Measurements from ENCODE around the gene THEM5. TPM values are rescaled to one million over a fixed set of nuclear protein-coding genes. Genes with fewer than 3 reads are reported as not detected.

Gene THEM5
- total RNA-seq, 2 experiments from 2014 or later: not detected

DNA sequence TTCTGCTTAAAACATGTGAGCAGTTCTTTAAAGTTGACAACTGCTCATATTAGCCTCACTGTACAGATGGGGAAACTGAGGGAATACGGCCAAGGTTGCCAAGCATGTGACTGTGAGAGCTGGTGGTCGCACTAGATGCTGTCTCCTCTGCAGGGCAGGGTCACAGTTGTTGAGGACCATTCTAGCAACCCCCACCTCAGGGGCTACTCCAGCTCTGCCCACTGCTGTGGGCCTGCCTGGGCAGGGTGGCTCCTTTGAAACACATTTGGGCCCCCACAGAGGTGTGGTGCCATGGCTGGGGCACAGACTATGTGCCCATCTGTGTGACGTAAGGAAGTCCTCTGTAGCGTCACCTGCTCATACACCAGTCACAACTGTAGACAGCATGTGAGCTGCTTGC, 779 bp downstream of the THEM5 start:
- Mint-ChIP-seq H3K27me3 (no peaks in the 10 kb centered on the region), H3K27ac (no peak overlapping the region), H3K9me3 (ENCODE audit: low read depth) (no peaks in the 10 kb centered on the region), H3K36me3 (ENCODE audit: low read depth) (peaks cover 13% of the 10 kb centered on the region), H3K4me3 (no peak overlapping the region), H3K4me1 (peaks cover 18% of the 10 kb centered on the region)
- DNase-seq (no peak), ATAC-seq (no peak)
- ChIA-PET POLR2A (no interaction called here), CTCF (interaction anchor here (0.8 kb wide), 1 partner anchor 64 kb away, joined by 3 read pairs; no protein-coding TSS in a partner anchor)
- intact Hi-C loops (cut with DNase I, micrococcal nuclease): no loop called here

DNA sequence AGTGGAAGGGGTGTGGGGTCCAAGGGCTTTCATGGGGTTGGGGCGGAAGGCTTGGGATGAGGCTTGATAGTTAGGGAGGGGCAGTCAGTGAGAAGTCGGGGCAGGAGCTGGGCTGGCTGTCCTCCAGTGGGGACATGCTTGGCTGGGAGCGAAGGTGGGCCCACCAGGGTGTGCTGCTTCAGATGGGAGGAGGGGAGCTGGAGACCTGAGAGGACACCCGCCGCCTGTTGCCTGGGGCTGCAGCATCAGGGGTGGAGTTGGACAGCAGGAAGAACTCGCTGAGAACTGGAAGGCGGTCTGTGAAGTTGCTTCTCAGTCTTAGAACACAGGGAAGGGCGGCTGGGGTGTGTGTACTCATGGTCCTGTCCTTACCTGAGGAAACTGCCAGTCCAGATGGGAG, 1.6 kb downstream of the THEM5 start:
- ChIA-PET POLR2A (no interaction called here), CTCF (no interaction called here)
- Mint-ChIP-seq H3K4me1 (peaks cover 23% of the 10 kb centered on the region), H3K27ac (peak overlapping the region; percentile 2), H3K9me3 (ENCODE audit: low read depth) (no peaks in the 10 kb centered on the region), H3K27me3 (no peaks in the 10 kb centered on the region), H3K36me3 (ENCODE audit: low read depth) (peaks cover 13% of the 10 kb centered on the region), H3K4me3 (no peak overlapping the region)
- intact Hi-C loops (cut with DNase I, micrococcal nuclease): no loop called here
- no peak for ATAC-seq
- DNase-seq: no peak

- intact Hi-C loops (cut with DNase I, micrococcal nuclease): loop anchor here in 1 of 2 experiments (5.0 kb wide), 1 partner anchor 92 kb away; no protein-coding TSS in a partner anchor
- Mint-ChIP-seq H3K27me3 (no peaks in the 10 kb centered on the region), H3K9me3 (ENCODE audit: low read depth) (no peaks in the 10 kb centered on the region), H3K4me1 (peaks cover 34% of the 10 kb centered on the region), H3K4me3 (no peak overlapping the region), H3K36me3 (ENCODE audit: low read depth) (peaks cover 29% of the 10 kb centered on the region), H3K27ac (peak overlapping the region; percentile 85)
- DNase-seq (no peak), ATAC-seq (no peak)
- ChIA-PET CTCF (no interaction called here), POLR2A (no interaction called here)
Measured at GRCh38 chr1:151849871-151850270, 3.6 kb downstream of the THEM5 start.

DNA sequence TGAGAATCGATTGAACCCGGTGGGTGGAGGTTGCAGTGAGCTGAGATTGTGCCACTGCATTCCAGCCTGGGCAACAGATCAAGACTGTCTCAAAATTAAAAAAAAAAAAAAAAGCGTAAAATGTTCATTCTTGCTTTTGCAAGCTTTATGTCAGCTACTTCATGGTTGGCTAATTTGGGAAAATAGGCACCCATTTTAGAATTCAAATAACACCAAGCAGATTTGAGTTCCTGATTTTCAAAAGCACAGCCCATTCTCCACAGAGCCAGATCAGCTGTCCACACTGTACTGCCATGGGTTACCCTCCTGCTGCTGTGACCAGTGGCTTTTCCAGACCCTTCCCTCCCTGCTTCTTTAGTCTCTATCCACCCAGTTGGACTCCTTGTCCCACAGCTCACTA, 4.4 kb downstream of the THEM5 start:
- no peak overlapping the region for H3K4me3 Mint-ChIP-seq
- peaks cover 34% of the 10 kb centered on the region for H3K4me1 Mint-ChIP-seq
- ATAC-seq: no peak
- ChIA-PET CTCF (interaction anchor here (0.6 to 3.2 kb wide), 6 partner anchors 9 to 151 kb away, joined by 3 to 18 read pairs (median 4); partner anchors contain the start of genes C2CD4D and MRPL9), POLR2A (interaction anchor here (0.6 kb wide), 1 partner anchor 56 kb away, joined by 3 read pairs; no protein-coding TSS in a partner anchor)
- H3K9me3 Mint-ChIP-seq (ENCODE audit: low read depth): no peaks in the 10 kb centered on the region
- H3K27ac Mint-ChIP-seq: peak overlapping the region; percentile 85
- no peaks in the 10 kb centered on the region for H3K27me3 Mint-ChIP-seq
- H3K36me3 Mint-ChIP-seq (ENCODE audit: low read depth): peaks cover 35% of the 10 kb centered on the region
- intact Hi-C loops (cut with DNase I, micrococcal nuclease): loop anchor here in 1 of 2 experiments (5.0 kb wide), 1 partner anchor 93 kb away; no protein-coding TSS in a partner anchor
- DNase-seq: no peak

GRCh38 chr1:151847867-151848596, 5.5 kb downstream of the THEM5 start:
- intact Hi-C loops (cut with DNase I, micrococcal nuclease): loop anchor here in 1 of 2 experiments (5.0 kb wide), 1 partner anchor 94 kb away; no protein-coding TSS in a partner anchor
- H3K27me3 Mint-ChIP-seq: no peaks in the 10 kb centered on the region
- H3K9me3 Mint-ChIP-seq (ENCODE audit: low read depth): no peaks in the 10 kb centered on the region
- ChIA-PET POLR2A (no interaction called here), CTCF (interaction anchor here (0.5 to 3.2 kb wide), 10 partner anchors 8 to 152 kb away, joined by 3 to 18 read pairs (median 4); partner anchors contain the start of genes C2CD4D, MRPL9 and THEM4)
- peaks cover 34% of the 10 kb centered on the region for H3K4me1 Mint-ChIP-seq
- peaks cover 35% of the 10 kb centered on the region for H3K36me3 Mint-ChIP-seq (ENCODE audit: low read depth)
- no peak for DNase-seq
- no peak for ATAC-seq
- no peak overlapping the region for H3K4me3 Mint-ChIP-seq
- peak overlapping the region; percentile 82 for H3K27ac Mint-ChIP-seq

GRCh38 chr1:151846686-151847237, 6.8 kb downstream of the THEM5 start:
- intact Hi-C loops (cut with DNase I, micrococcal nuclease): loop anchor here in 1 of 2 experiments (5.0 kb wide), 1 partner anchor 96 kb away; no protein-coding TSS in a partner anchor
- Mint-ChIP-seq H3K36me3 (ENCODE audit: low read depth) (peaks cover 38% of the 10 kb centered on the region), H3K4me3 (peak overlapping the region; percentile 0), H3K27me3 (no peaks in the 10 kb centered on the region), H3K27ac (peak overlapping the region; percentile 78), H3K4me1 (peaks cover 34% of the 10 kb centered on the region), H3K9me3 (ENCODE audit: low read depth) (no peaks in the 10 kb centered on the region)
- ChIA-PET CTCF (interaction anchor here (0.6 to 3.2 kb wide), 8 partner anchors 10 to 715 kb away, joined by 3 to 19 read pairs (median 3); partner anchors contain the start of gene TDRKH), POLR2A (interaction anchor here (0.8 to 1.3 kb wide), 3 partner anchors 10 to 403 kb away, joined by 4 to 5 read pairs (median 4); no protein-coding TSS in a partner anchor)
- DNase-seq (peak; percentile 68), ATAC-seq (peak; percentile 53)

DNA sequence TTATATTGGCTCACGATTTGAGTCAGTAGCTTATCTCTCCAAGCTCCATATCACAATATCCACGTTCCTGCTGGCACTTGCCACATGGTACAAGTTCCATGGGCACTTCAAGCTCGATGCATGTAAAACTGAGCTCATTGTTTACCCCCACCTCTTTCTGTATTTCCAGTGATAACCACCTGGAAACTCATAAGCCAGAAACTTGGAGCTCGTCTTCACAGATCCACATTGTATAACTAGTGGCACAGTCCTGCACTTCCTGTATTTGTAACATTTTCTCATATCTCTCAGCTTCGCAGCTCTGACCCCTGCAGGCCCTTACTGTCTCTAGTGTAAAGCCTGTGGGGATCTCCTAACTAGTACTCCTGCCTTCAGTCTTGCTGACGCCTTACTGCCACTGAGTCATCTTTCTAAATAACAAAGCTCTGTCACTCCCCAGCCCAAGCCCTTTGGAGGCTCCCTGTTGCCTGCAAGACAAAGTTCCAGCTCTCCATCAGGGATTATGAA, 7.4 kb downstream of the THEM5 start:
- Mint-ChIP-seq H3K4me1 (peaks cover 34% of the 10 kb centered on the region), H3K27ac (peak overlapping the region; percentile 78), H3K36me3 (ENCODE audit: low read depth) (peaks cover 40% of the 10 kb centered on the region), H3K27me3 (no peaks in the 10 kb centered on the region), H3K4me3 (peak overlapping the region; percentile 0), H3K9me3 (ENCODE audit: low read depth) (no peaks in the 10 kb centered on the region)
- intact Hi-C loops (cut with DNase I, micrococcal nuclease): loop anchor here in 1 of 2 experiments (5.0 kb wide), 1 partner anchor 96 kb away; no protein-coding TSS in a partner anchor
- CTCF ChIA-PET: interaction anchor here (0.6 to 3.2 kb wide), 9 partner anchors 10 to 715 kb away, joined by 3 to 19 read pairs (median 3); partner anchors contain the start of gene TDRKH
- DNase-seq (peak; percentile 65), ATAC-seq (peak; percentile 80)
- POLR2A ChIA-PET: interaction anchor here (0.8 to 1.3 kb wide), 4 partner anchors 10 to 402 kb away, joined by 3 to 5 read pairs (median 4); no protein-coding TSS in a partner anchor

GRCh38 chr1:151843398-151843797, 10.1 kb downstream of the THEM5 start:
- Mint-ChIP-seq H3K27me3 (no peaks in the 10 kb centered on the region), H3K9me3 (ENCODE audit: low read depth) (no peaks in the 10 kb centered on the region), H3K27ac (no peak overlapping the region), H3K4me1 (peaks cover 35% of the 10 kb centered on the region), H3K36me3 (ENCODE audit: low read depth) (peaks cover 31% of the 10 kb centered on the region), H3K4me3 (no peak overlapping the region)
- intact Hi-C loops (cut with DNase I, micrococcal nuclease): loop anchor here in 1 of 2 experiments (5.0 kb wide), 1 partner anchor 159 kb away; no protein-coding TSS in a partner anchor
- ATAC-seq (no peak), DNase-seq (no peak)
- ChIA-PET CTCF (interaction anchor here (0.7 kb wide), 1 partner anchor 41 kb away, joined by 3 read pairs; no protein-coding TSS in a partner anchor), POLR2A (interaction anchor here (0.5 kb wide), 1 partner anchor 278 kb away, joined by 3 read pairs; no protein-coding TSS in a partner anchor)

DNA sequence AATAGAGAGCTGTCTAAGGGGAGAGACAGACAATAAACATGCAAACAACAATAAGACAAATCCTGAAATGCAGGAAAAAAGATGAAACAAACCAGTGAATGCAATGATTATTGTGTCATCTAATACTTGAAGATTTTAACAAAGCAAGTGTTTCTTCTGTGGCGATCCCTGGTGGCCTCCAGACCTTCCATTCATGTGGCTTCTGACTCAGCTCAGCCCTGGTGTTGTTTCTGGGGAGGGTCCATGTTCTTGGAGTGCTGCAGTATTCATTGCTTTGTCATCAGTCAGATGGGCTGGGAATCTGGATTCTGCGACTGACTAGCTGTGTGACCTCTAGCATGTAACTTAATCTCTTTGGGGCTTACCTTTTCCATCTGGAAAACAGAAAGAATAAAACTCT, 12.4 kb downstream of the THEM5 start:
- ATAC-seq: no peak
- Mint-ChIP-seq H3K4me3 (no peak overlapping the region), H3K27me3 (no peaks in the 10 kb centered on the region), H3K9me3 (ENCODE audit: low read depth) (no peaks in the 10 kb centered on the region), H3K27ac (no peak overlapping the region), H3K4me1 (peaks cover 34% of the 10 kb centered on the region), H3K36me3 (ENCODE audit: low read depth) (peaks cover 25% of the 10 kb centered on the region)
- ChIA-PET CTCF (interaction anchor here (0.6 to 2.3 kb wide), 3 partner anchors 7 to 97 kb away, joined by 3 to 9 read pairs (median 3); partner anchors contain the start of gene MRPL9), POLR2A (no interaction called here)
- intact Hi-C loops (cut with DNase I, micrococcal nuclease): loop anchor here in 1 of 2 experiments (5.0 kb wide), 1 partner anchor 161 kb away; no protein-coding TSS in a partner anchor
- DNase-seq: no peak

GRCh38 chr1:151840421-151840820, 13.1 kb downstream of the THEM5 start:
- peak overlapping the region; percentile 86 for H3K27ac Mint-ChIP-seq
- ChIA-PET CTCF (interaction anchor here (0.5 to 2.3 kb wide), 3 partner anchors 8 to 247 kb away, joined by 3 to 9 read pairs (median 3); no protein-coding TSS in a partner anchor), POLR2A (interaction anchor here (0.7 kb wide), 1 partner anchor 1809 kb away, joined by 3 read pairs; no protein-coding TSS in a partner anchor)
- H3K4me1 Mint-ChIP-seq: peaks cover 33% of the 10 kb centered on the region
- peaks cover 21% of the 10 kb centered on the region for H3K36me3 Mint-ChIP-seq (ENCODE audit: low read depth)
- ATAC-seq (no peak), DNase-seq (no peak)
- H3K9me3 Mint-ChIP-seq (ENCODE audit: low read depth): no peaks in the 10 kb centered on the region
- intact Hi-C loops (cut with DNase I, micrococcal nuclease): loop anchor here in 1 of 2 experiments (5.0 kb wide), 1 partner anchor 162 kb away; no protein-coding TSS in a partner anchor
- H3K27me3 Mint-ChIP-seq: no peaks in the 10 kb centered on the region
- H3K4me3 Mint-ChIP-seq: peak overlapping the region; percentile 72
